COLO668 (cell line): ENCODE results near the gene GPHN.

Experiments used
- DNase-seq: peaks from one replicate; lab custom pipeline; 2025; ENCODE audit not compliant: unreplicated experiment; lab: John Stamatoyannopoulos, UW

The GPHN gene

GRCh38 chr14:66596241-66596985, 88.5 kb downstream of the GPHN start:
- no peak for DNase-seq

GRCh38 chr14:66600416-66600815, 92.5 kb downstream of the GPHN start:
- DNase-seq: no peak

- DNase-seq: no peak
These were observed 94.1 kb downstream of the GPHN start for GRCh38 chr14:66601932-66602578.

DNA sequence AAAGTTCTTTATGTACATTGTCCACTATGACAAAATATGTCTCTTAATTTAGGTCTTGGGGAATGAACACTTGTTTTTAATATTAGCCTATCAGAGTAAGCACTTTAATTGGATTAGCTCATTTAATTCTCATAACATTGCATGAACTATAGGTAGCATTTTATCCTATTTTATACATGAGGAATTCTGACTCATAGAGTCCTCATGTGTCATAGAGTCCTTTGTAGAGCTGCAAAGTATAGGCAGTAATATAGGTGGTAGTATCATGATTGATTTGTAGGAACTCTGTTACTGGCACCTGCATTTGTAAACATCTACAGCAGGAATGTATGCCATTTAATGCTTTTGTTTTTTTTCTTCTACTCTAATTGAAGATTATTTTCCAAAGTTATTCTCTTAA, 96.0 kb downstream of the GPHN start:
- no peak for DNase-seq

DNA sequence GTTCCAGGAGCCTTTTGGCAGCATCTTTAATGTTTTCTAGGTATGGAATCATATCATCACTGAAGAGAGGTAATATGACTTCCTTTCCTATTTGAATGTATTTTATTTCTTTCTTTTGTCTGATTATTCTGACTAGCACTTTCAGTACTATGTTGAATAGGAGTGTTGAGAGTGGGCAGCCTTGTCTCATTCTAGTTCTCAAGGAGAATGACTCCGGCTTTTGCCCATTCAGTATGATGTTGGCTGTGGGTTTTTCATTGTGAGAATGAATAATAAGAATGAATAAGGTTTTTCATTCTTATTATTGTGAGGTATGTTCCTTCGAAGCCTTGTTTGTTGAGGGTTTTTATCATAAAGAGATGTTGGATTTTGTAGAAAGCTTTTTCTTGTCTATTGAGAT, 98.9 kb downstream of the GPHN start:
- DNase-seq: no peak

DNA sequence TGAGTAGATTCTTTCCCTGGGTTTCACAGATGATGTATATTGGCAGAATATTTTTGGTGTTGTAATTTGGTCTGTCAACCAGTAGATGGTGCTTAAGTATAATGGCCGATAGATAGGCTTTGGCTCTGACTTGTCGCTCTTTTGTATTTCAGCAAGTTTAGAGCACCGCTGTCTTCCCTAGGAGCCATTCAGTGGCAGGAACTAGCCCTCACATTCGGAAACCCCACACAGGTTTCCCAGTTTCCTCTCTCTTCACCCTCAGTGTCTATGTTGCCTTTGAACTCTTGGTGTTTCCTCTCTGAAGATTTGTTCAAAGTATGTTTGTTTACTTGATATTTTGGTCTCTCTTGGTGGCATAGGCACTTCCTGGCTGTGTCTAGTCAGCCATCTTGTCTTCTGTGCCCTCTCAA, 102.2 kb downstream of the GPHN start:
- no peak for DNase-seq

- DNase-seq: no peak
These were observed 105.4 kb downstream of the GPHN start for GRCh38 chr14:66613344-66613743.

DNA sequence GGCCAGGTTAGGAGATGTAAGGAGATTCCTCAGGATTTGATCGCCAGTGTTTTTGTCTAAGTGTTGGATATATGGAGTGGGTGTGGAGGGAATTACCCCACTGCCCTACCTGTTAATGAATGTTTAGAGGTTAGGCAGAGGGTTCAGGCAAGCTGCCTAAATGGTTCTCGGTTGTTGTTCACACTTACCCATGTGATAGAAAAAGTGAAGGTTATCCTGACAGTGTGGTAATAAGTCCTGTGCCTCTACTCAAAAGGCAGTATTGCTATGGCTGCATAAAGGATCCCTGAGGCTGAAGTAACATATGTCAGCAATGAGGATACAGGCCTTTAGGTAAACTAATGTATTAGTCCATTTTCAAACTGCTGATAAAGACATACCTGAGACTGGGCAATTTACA, 112.0 kb downstream of the GPHN start:
- DNase-seq: no peak

GRCh38 chr14:66623838-66624237, 115.9 kb downstream of the GPHN start:
- no peak for DNase-seq

- DNase-seq: peak; percentile 57
These were observed 116.5 kb downstream of the GPHN start for GRCh38 chr14:66624336-66624937.

DNA sequence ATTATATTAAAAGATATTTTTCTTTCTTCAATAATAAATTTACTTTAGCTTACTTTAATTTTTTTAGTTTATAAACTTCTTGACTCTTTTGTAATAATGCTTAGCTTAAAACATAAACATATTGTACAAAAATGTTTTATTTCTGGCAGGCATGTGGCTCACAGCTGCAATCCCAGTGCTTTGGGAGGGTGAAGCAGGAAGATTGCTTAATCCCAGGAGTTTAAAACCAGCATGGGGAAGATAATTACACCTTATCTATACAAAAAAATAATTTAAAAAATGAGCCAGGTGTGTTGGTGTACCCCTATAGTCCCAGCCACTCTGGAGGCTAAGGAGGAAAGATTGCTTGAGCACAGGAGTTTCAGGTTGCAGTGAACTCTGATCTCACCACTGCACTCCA, 120.7 kb downstream of the GPHN start:
- no peak for DNase-seq

- DNase-seq: no peak
These were observed 121.6 kb downstream of the GPHN start for GRCh38 chr14:66629499-66629898.

DNA sequence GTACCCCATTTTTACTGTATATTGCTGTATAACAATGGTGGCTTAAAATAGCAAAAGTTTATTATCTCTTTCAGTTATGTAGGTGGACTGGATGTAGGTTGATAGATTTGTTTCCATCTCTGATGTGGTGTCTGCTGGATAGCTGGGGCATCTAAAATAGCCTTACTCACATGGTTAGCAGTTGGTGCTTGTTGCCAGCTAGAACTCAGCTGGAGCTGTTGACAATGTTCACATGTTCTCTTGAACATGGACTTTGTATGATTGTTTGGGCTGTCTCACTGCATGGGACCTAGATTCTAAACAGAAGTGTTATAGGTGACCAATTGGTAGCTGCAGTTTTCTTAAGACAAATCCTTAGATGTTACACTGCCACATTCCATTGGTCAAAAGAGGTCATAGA, 126.9 kb downstream of the GPHN start:
- no peak for DNase-seq

- no peak for DNase-seq
These were observed 127.5 kb downstream of the GPHN start for GRCh38 chr14:66635435-66635834.

DNA sequence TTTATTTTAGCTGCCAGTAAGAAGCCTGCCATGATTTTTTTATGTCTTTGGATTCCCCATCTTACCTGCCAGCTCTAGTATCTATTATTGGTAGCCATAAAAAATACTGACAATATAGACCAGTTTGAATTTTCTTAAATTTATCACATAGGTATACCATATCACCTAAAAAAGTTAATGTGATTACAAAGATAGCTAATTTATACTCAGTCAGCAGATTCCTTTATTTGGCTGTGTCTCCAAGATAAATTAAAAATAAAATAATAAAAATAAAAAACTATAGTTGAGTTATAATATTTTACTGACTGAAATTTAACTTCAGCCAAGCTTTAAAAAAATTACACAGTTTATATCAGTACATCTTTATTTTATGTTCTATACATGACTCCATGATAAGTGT, 128.3 kb downstream of the GPHN start:
- no peak for DNase-seq

DNA sequence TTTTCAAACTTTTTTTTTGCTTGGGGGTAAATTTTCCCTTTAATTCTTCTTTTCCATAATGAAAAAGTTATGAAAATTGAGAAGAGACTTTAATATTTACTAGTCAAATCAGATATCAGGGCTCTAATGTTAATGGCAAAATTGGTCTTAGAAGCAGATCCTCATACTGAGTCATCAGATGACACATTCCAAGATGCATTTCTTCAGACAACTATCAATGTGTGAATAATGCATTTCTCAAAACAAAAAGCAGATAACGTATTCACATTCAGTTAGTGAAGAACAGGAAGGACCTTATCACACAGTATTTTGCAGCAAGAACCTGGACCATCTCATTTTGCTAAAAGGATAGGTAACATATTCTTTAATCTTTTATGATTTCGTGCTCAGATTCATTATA, 130.7 kb downstream of the GPHN start:
- DNase-seq: no peak

DNA sequence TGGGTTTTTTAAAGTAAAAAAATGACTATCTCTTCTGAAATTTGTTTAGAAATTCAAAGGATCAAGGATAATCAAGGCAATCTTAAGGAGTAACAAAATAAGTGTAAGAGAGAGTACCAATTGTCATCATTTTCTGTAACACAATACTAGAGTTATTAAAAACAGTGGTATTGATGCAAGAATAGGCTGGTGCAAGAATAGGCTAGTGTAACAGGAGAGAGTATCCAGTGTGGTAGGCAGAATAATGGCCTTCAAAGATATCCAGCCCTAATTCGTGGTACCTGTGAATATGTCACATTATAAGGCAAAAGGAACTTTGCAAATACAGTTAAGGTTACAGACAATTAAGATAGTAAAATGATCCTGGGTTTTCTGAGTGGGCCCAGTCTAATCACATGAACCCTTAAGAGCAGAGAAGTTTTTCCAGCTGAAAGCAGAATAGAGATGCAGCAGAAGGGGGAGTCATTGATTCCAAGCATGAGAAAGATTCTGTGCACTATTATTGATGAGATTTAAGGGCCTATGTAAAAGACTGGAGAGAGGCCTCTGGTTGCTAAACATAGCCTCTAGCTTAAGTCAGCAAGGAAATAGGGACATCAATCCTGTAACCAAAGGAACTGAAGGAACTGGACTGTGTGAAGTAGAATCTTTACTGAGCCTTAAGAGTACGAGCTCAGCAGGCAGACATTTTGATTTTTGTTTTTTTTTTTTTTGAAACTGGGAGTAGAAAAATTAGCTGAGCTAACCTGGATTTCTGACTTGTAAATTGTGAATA, 134.1 kb downstream of the GPHN start:
- DNase-seq: no peak

GRCh38 chr14:66643344-66643743, 135.4 kb downstream of the GPHN start:
- no peak for DNase-seq

GRCh38 chr14:66645716-66646115, 137.8 kb downstream of the GPHN start:
- DNase-seq: no peak

DNA sequence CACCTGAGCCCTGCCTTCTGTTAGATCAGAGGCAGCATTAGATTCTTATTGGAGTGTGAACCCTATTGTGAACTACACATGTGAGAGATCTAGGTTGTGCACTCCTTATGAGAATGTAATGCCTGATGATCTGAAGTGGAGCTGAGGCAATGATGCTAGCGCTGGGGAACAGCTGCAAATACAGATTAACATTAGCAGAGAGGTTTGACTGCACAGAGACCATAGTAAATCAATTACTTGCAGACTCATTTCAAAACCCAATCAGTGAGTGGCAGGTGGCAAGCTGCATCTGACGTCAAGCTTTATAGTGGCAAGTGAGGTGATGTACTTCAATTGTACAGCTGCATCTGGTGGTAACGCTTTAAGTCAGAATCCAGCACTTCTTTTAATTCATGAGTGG, 141.6 kb downstream of the GPHN start:
- peak; percentile 24 for DNase-seq

DNA sequence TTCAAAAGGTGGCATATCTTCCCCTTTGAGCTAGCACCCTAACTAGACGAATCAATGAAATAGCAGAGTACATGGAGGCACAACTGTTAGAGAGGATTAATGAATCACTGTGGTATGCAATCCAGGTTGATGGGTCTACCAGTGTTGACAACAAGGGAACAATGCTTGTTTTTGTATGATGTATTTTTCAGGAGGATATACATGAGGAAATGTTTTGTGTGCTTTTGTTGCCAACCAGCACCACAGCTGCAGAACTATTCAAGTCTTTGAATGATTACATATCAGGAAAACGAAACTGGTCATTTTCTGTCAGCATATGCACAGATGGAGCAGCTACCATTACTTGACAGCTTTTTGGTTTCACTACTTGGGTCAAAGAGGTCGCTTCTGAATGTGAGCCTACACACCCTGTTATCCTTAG, 142.6 kb downstream of the GPHN start:
- no peak for DNase-seq
